Fibroblast of lung (primary cell): ENCODE results near the gene MCFD2. TPM values are rescaled to one million over a fixed set of nuclear protein-coding genes. Genes with fewer than 3 reads are reported as not detected.

Experiments
- DNase-seq, 2 donors: peaks; one replicate each; pipeline versions ENCODE4 v3.0.0 to v3.0.0-alpha.2; 2010; ENCODE audit warnings: low read depth in 2 of 2
- H2AFZ ChIP-seq: 2 replicates; pipeline ENCODE4 v1.5.1; 2012; ENCODE audit warnings: low read length, control low read depth, inconsistent platforms
- H3K27ac ChIP-seq: 2 replicates; pipeline ENCODE4 v1.5.1; 2011; ENCODE audit warnings: low read length, control low read depth; ENCODE audit not compliant: insufficient read depth
- H3K27me3 ChIP-seq: 2 replicates; pipeline ENCODE4 v1.5.1; 2011; ENCODE audit warnings: mild to moderate bottlenecking, low read length; ENCODE audit not compliant: control insufficient read depth, insufficient read depth
- H3K36me3 ChIP-seq: 2 replicates; pipeline ENCODE4 v1.5.1; 2011; ENCODE audit warnings: low read length; ENCODE audit not compliant: control insufficient read depth, insufficient read depth
- H3K4me1 ChIP-seq: 2 replicates; pipeline ENCODE4 v1.5.1; 2011; ENCODE audit warnings: low read length; ENCODE audit not compliant: control insufficient read depth, insufficient read depth; ENCODE audit errors: extremely low read depth
- H3K4me2 ChIP-seq: 2 replicates; pipeline ENCODE4 v1.5.1; 2011; ENCODE audit warnings: low read length, control low read depth; ENCODE audit not compliant: insufficient read depth; ENCODE audit errors: extremely low read depth
- H3K4me3 ChIP-seq, 4 experiments: fragments of 200-600 bp in 1 of 4; sonication (generic) in 1 of 4; replicated peaks in 1 of 4; 2 replicates each; pipeline ENCODE4 v1.5.1; 2011 to 2016; ENCODE audit warnings: low read length in 4 of 4, low read depth in 3 of 4, mild to moderate bottlenecking in 3 of 4, control low read depth in 2 of 4, inconsistent platforms in 1 of 4, mixed read lengths in 1 of 4; ENCODE audit not compliant: insufficient read depth in 1 of 4; ENCODE audit errors: control extremely low read depth in 1 of 4
- H3K79me2 ChIP-seq: 2 replicates; pipeline ENCODE4 v1.5.1; 2012; ENCODE audit warnings: mild to moderate bottlenecking, low read length, inconsistent platforms; ENCODE audit not compliant: control insufficient read depth, insufficient read depth
- H3K9ac ChIP-seq: 2 replicates; pipeline ENCODE4 v1.5.1; 2011; ENCODE audit warnings: mild to moderate bottlenecking, low read length, control low read depth; ENCODE audit not compliant: insufficient read depth
- H3K9me3 ChIP-seq: 2 replicates; pipeline ENCODE4 v1.5.1; 2012; ENCODE audit warnings: low read depth, low read length; ENCODE audit not compliant: control insufficient read depth, insufficient read depth
- H4K20me1 ChIP-seq: 2 replicates; pipeline ENCODE4 v1.5.1; 2011; ENCODE audit warnings: low read length; ENCODE audit not compliant: control insufficient read depth, insufficient read depth; ENCODE audit errors: extremely low read depth
- CTCF ChIP-seq, 2 donors: IDR thresholded peaks in 1 of 2; conservative IDR thresholded peaks in 1 of 2; 1 replicate in 1 of 2; 2 replicates in 1 of 2; pipeline ENCODE4 v1.5.1; 2011 to 2012; ENCODE audit warnings: low read length in 2 of 2, control low read depth in 1 of 2, inconsistent platforms in 1 of 2, low read depth in 1 of 2, mild to moderate bottlenecking in 1 of 2
- EZH2 ChIP-seq: IDR thresholded peaks from 2 replicates; pipeline ENCODE4 v1.5.1; 2012; ENCODE audit warnings: low read length, control low read depth, mild to moderate bottlenecking; ENCODE audit errors: missing control alignments
- polyA plus RNA-seq, 2 donors: library from polyadenylated mRNA; depleted of rRNA in 1 of 2; stranded (reverse) in 1 of 2; unstranded in 1 of 2; fragments of >200 nt; gene quantifications; 2 replicates each; pipeline ENCODE4 v1.2.1, GENCODE V29; 2011 to 2012; ENCODE audit warnings: missing spikeins in 1 of 2
- total RNA-seq: library from RNA; depleted of rRNA; stranded (reverse); fragments of >200 nt; gene quantifications from 2 replicates; pipeline ENCODE4 v1.2.1, GENCODE V29; 2014

MCFD2 gene
- total and polyA plus RNA-seq, 2 donors (not counting 1 experiment from before 2014, with no cell fraction given), result 151 to 328 TPM

GRCh38 chr2:46875226-46875899 lies 40.2 kb downstream of the MCFD2 start:
- H3K36me3 ChIP-seq, result no peaks in the 10 kb centered on the region
- no peaks in the 10 kb centered on the region for H3K9me3 ChIP-seq
- H3K4me2 ChIP-seq, result no peak overlapping the region
- peaks cover 11% of the 10 kb centered on the region for H3K79me2 ChIP-seq
- no peak for TF ChIP-seq EZH2
- no peak for TF ChIP-seq CTCF (conservative IDR thresholded peaks at IDR 0.05 in 1 of 2, IDR thresholded peaks at IDR 0.05 in 1 of 2; ENCODE audit: low read depth in 1 of 2, low read length in 2 of 2)
- no peak overlapping the region for H3K4me3 ChIP-seq
- no peaks in the 10 kb centered on the region for H3K27me3 ChIP-seq
- peak overlapping the region; percentile 83 for H3K27ac ChIP-seq
- H3K4me1 ChIP-seq, result peaks cover 55% of the 10 kb centered on the region
- H2AFZ ChIP-seq, result no peak overlapping the region
- H3K9ac ChIP-seq, result no peak overlapping the region
- no peak for DNase-seq
- H4K20me1 ChIP-seq, result no peaks in the 10 kb centered on the region

- no peak for TF ChIP-seq EZH2
- no peak for TF ChIP-seq CTCF (conservative IDR thresholded peaks at IDR 0.05 in 1 of 2, IDR thresholded peaks at IDR 0.05 in 1 of 2; ENCODE audit: low read depth in 1 of 2, low read length in 2 of 2)
- peak in 1 of 2 donors; percentile 58 for DNase-seq
- Histone ChIP-seq H3K4me3 (no peak overlapping the region), H2AFZ (no peak overlapping the region), H3K79me2 (peaks cover 11% of the 10 kb centered on the region), H3K9ac (peak overlapping the region; percentile 29), H3K27me3 (no peaks in the 10 kb centered on the region), H3K4me2 (no peak overlapping the region), H3K4me1 (peaks cover 55% of the 10 kb centered on the region), H3K9me3 (no peaks in the 10 kb centered on the region), H3K36me3 (no peaks in the 10 kb centered on the region), H4K20me1 (no peaks in the 10 kb centered on the region), H3K27ac (peak overlapping the region; percentile 83)
Observed at GRCh38 chr2:46874236-46874929, 41.2 kb downstream of the MCFD2 start.

- H3K9ac ChIP-seq, result no peak overlapping the region
- H2AFZ ChIP-seq, result no peak overlapping the region
- TF ChIP-seq EZH2 (no peak), CTCF (conservative IDR thresholded peaks at IDR 0.05 in 1 of 2, IDR thresholded peaks at IDR 0.05 in 1 of 2; ENCODE audit: low read depth in 1 of 2, low read length in 2 of 2) (no peak)
- peaks cover 52% of the 10 kb centered on the region for H3K4me1 ChIP-seq
- no peaks in the 10 kb centered on the region for H3K36me3 ChIP-seq
- no peaks in the 10 kb centered on the region for H4K20me1 ChIP-seq
- no peak overlapping the region for H3K4me3 ChIP-seq
- no peaks in the 10 kb centered on the region for H3K27me3 ChIP-seq
- peak; percentile 95 to 97 for DNase-seq
- no peaks in the 10 kb centered on the region for H3K9me3 ChIP-seq
- H3K27ac ChIP-seq, result peak overlapping the region; percentile 83
- peak overlapping the region; percentile 30 for H3K4me2 ChIP-seq
- H3K79me2 ChIP-seq, result peaks cover 10% of the 10 kb centered on the region
Observed at GRCh38 chr2:46873604-46874068, 42.0 kb downstream of the MCFD2 start.
